GM19395 (cell line): ENCODE data around the gene EFCAB11.

Experiments
- ATAC-seq: cut with Tn5 transposase; IDR thresholded peaks from one replicate; pipeline ENCODE4 v1.9.1; 2021; ENCODE audit warnings: mild to moderate bottlenecking, moderate library complexity; ENCODE audit not compliant: unreplicated experiment

Gene EFCAB11

GRCh38 chr14:89954070-89955021, at the start of gene EFCAB11:
EFCAB11 (minus strand) TSS chr14:89954730; CDS start chr14:89954660, 70 bp downstream.
- ATAC-seq: peak; percentile 87

- no peak for ATAC-seq
These were observed 49.2 kb upstream of the EFCAB11 start for GRCh38 chr14:90003526-90004307.

GRCh38 chr14:90000935-90001334, 46.4 kb upstream of the EFCAB11 start:
- no peak for ATAC-seq

- no peak for ATAC-seq
These were observed 42.4 kb upstream of the EFCAB11 start for GRCh38 chr14:89996963-89997362.

GRCh38 chr14:89992273-89992672, 37.7 kb upstream of the EFCAB11 start:
- no peak for ATAC-seq

DNA sequence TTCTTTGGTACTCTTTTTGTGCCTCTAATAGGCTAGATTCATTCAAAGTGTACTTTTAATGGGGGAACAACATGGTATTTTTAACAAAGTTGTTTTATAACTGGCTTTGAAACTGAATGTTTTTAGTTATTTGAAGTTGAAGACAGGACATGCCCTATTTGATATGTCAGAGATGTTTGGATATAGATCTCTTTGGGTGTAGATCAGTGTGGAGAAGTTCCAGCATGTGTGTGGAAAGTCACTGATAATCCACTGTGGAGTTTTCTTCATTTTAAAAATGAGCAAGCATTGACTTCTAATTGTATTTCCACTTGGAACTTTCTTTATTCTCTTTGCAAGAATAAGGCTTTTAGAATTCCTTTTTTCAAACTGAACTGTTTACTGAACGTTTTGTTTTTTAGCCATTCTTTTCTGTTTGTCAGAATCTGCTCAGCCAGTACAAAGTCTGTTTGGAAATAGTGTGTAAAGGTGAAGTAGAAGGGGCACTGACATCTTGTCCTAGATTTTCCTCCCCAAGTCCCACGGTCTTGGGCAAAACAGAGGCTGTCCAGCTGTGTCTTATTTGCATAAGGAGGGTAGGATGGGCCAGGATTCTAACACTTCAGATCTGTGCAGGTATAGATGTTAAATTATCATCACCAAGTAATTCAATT, 36.2 kb upstream of the EFCAB11 start:
- ATAC-seq: no peak

DNA sequence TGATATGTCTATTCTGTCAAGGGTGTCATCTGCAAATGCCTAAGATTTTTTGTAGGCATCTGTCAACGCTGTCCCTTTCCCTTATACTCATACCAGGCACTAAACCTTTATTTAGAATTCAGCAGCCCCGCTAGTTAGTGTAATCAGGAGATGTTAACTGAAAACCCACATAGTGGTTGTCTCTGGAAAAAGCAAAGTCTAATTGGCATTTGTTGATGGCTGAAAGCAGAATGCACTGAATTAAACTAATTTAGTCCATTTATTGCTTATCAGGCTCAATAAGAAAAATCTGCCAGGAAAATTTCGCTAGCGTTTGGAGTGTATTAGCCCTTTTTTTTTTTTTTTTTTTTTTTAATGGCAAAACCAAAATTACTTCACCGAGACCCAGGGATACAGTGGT, 35.7 kb upstream of the EFCAB11 start:
- ATAC-seq: no peak

- no peak for ATAC-seq
These were observed 34.3 kb upstream of the EFCAB11 start for GRCh38 chr14:89988787-89989186.

- ATAC-seq: no peak
These were observed 32.6 kb upstream of the EFCAB11 start for GRCh38 chr14:89987161-89987475.

- no peak for ATAC-seq
These were observed 32.1 kb upstream of the EFCAB11 start for GRCh38 chr14:89986462-89987160.

DNA sequence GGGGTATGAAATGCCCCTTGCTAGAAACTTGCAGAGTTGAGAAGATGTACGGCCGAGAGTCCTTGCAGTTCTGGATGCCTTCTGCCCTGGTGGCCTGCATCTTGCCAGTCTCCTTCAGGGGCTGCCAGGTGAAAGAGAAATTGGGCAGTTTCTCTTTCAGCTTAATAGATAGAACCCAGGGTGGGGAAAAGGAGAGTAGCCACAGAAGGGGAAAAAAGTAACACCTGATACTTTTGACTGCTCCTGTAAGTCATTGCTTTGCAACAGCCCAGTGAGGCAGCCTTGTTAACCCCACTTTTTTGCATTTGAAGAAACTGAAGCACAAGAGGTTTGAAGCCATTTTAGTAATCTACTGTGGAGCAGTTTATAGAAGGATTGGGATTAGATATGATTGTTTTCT, 28.8 kb upstream of the EFCAB11 start:
- peak; percentile 57 for ATAC-seq

DNA sequence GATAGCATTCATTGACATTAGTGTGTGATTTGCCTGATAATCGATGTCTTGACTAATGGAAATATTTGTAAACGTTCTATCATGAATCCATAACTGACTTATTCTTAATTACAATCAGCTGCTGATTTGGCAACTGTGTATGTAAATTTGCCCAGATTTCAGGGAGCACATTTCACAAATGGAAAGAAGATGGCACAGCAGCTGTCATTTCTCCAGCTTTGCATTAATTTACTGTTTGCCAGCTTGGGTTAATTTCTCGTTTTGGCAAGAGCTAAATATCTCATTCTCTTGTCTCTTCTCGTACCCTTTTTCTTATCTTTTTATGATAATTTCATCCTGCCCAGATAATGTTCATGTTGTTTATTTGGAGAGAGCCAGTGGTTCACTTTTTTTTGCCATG, 24.1 kb upstream of the EFCAB11 start:
- ATAC-seq: no peak

- ATAC-seq: no peak
These were observed 23.1 kb upstream of the EFCAB11 start for GRCh38 chr14:89977668-89978067.

GRCh38 chr14:89973234-89973823, 18.8 kb upstream of the EFCAB11 start:
- no peak for ATAC-seq

DNA sequence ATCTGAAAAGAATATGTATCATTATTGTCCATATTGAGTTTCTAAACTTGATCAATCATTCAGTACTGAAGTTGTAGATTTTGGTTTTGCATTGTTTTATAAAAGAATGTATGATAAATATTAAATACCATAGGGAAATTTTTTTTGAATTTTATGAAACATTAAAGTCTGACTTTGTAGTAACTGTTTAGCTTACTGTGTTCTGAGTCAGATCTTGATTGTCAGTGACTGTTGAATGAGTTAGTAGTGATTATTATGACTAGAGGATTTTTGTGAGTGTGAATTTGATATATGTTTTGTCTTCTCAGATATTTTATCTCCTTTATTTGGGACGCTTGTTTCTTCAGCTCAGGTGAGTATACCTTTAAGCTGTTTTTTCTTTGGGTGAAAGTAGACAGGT, 11.3 kb upstream of the EFCAB11 start:
- no peak for ATAC-seq

- no peak for ATAC-seq
These were observed 8.9 kb upstream of the EFCAB11 start for GRCh38 chr14:89963288-89963978.

GRCh38 chr14:89960914-89961313, 6.4 kb upstream of the EFCAB11 start:
- ATAC-seq: no peak

DNA sequence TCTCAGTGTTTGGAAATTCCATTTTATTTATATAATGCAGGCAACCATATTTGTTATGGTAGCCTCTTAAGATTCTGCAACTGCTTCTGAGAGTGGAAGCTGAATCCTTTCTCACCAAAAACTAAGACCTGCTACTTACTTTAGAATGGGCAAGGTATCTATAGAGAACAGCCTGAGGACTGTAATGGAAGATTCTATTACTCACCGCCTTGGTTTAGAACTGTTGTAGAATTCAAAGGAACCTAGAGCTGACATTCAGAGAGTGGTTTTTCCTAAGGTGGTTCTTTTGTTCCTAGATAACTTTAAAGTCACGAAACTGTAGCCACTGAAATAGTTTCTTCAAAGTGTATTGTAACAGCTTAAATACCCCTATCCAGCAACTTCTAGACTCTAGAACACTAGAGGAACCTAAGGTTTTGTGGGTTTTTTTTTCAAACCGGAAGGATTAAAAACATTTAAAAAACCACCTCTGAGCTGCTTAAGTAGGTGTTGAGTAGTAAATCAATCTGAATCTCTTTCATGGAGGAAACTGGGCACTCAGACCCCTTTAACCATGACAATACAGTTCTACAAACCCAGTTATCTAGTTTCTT, 5.4 kb upstream of the EFCAB11 start:
- no peak for ATAC-seq

GRCh38 chr14:89958966-89959365, 4.4 kb upstream of the EFCAB11 start:
- no peak for ATAC-seq

- ATAC-seq: no peak
These were observed 3.3 kb upstream of the EFCAB11 start for GRCh38 chr14:89957791-89958190.
